GM23338 (cell line): ENCODE data around the gene JARID2. TPM values are rescaled to one million over a fixed set of nuclear protein-coding genes. Genes with fewer than 3 reads are reported as not detected.

Source experiments
- ATAC-seq: fragments of 200-7000 bp; cut with Tn5 transposase; 3 replicates; pipeline ENCODE4 v1.9.1; 2020
- DNase-seq: peaks from one replicate; pipeline ENCODE4 v3.0.0-alpha.2; 2015; ENCODE audit warnings: low spot score
- H2AFZ ChIP-seq: fragments of 200-600 bp; sonication (generic); 2 replicates; pipeline ENCODE4 v1.8.0; 2016; ENCODE audit warnings: antibody characterized with exemption, mild to moderate bottlenecking, moderate library complexity
- H3F3A ChIP-seq: fragments of 200-600 bp; sonication (generic); replicated peaks from 2 replicates; pipeline ENCODE4 v1.8.0; 2017; ENCODE audit warnings: antibody characterized with exemption, mixed run types, low read depth
- H3K27ac ChIP-seq: fragments of 200-600 bp; sonication (generic); 2 replicates; pipeline ENCODE4 v1.6.1; 2016; ENCODE audit warnings: low read depth
- H3K27me3 ChIP-seq: fragments of 200-600 bp; sonication (generic); 2 replicates; pipeline ENCODE4 v1.8.0; 2016; ENCODE audit warnings: mild to moderate bottlenecking, mixed run types, moderate library complexity; ENCODE audit not compliant: insufficient read depth
- H3K36me3 ChIP-seq: fragments of 200-600 bp; sonication (generic); 2 replicates; pipeline ENCODE4 v1.8.0; 2016; ENCODE audit warnings: mild to moderate bottlenecking; ENCODE audit not compliant: insufficient read depth
- H3K4me1 ChIP-seq: fragments of 200-600 bp; sonication (generic); 2 replicates; pipeline ENCODE4 v1.8.0; 2016; ENCODE audit warnings: mild to moderate bottlenecking, moderate library complexity; ENCODE audit not compliant: insufficient read depth
- H3K4me2 ChIP-seq: fragments of 200-600 bp; sonication (generic); 2 replicates; pipeline ENCODE4 v1.7.1; 2017; ENCODE audit warnings: mixed run types
- H3K4me3 ChIP-seq: fragments of 200-600 bp; sonication (generic); 2 replicates; pipeline ENCODE4 v1.6.1; 2016; ENCODE audit warnings: mixed run types
- H3K79me2 ChIP-seq: fragments of 200-600 bp; sonication (generic); replicated peaks from 2 replicates; pipeline ENCODE4 v1.8.0; 2017; ENCODE audit warnings: mild to moderate bottlenecking; ENCODE audit not compliant: insufficient read depth
- H3K9me2 ChIP-seq: fragments of 200-600 bp; sonication (generic); 2 replicates; pipeline ENCODE4 v1.8.0; 2017; ENCODE audit not compliant: insufficient read depth
- H4K20me1 ChIP-seq: fragments of 200-600 bp; sonication (generic); replicated peaks from 2 replicates; pipeline ENCODE4 v1.8.0; 2017; ENCODE audit warnings: mild to moderate bottlenecking; ENCODE audit not compliant: insufficient read depth
- H3K27ac Mint-ChIP-seq: 2 replicates; pipeline ENCODE4 v1.8.0; 2020; ENCODE audit warnings: inconsistent platforms, mild to moderate bottlenecking, moderate library complexity, mixed read lengths
- H3K27me3 Mint-ChIP-seq: 3 replicates; pipeline ENCODE4 v1.8.0; 2022; ENCODE audit warnings: low read depth, mild to moderate bottlenecking, moderate library complexity, mixed read lengths, inconsistent platforms; ENCODE audit not compliant: insufficient read depth, poor library complexity
- H3K36me3 Mint-ChIP-seq: 3 replicates; pipeline ENCODE4 v1.8.0; 2021; ENCODE audit warnings: low read depth, mild to moderate bottlenecking, inconsistent platforms, moderate library complexity, mixed read lengths
- H3K4me1 Mint-ChIP-seq: 3 replicates; pipeline ENCODE4 v1.8.0; 2020; ENCODE audit warnings: mild to moderate bottlenecking, inconsistent platforms, mixed read lengths
- H3K4me3 Mint-ChIP-seq: 3 replicates; pipeline ENCODE4 v1.8.0; 2021; ENCODE audit warnings: moderate library complexity, mild to moderate bottlenecking, inconsistent platforms, mixed read lengths
- H3K9me3 Mint-ChIP-seq: 3 replicates; pipeline ENCODE4 v1.8.0; 2020; ENCODE audit warnings: moderate library complexity, mild to moderate bottlenecking, inconsistent platforms, mixed read lengths
- CREB1 ChIP-seq: fragments of 250-450 bp; sonication (Bioruptor Pico); IDR thresholded peaks from 2 replicates; pipeline ENCODE4 v1.5.0; 2020; ENCODE audit warnings: low read depth, mild to moderate bottlenecking, moderate library complexity
- CTCF ChIP-seq, 2 experiments: fragments of 200-600 bp in 1 of 2; sonication (generic) in 1 of 2; conservative IDR thresholded peaks; 2 replicates each; pipeline versions ENCODE4 v1.5.1 to v1.6.1; 2016 to 2017; ENCODE audit warnings: antibody characterized with exemption in 2 of 2, low read depth in 2 of 2, mild to moderate bottlenecking in 2 of 2, moderate library complexity in 1 of 2
- ETS1 ChIP-seq: IDR thresholded peaks from 2 replicates; pipeline ENCODE4 v1.6.1; 2016; ENCODE audit warnings: antibody characterized with exemption
- EZH2 ChIP-seq: fragments of 200-600 bp; sonication (generic); IDR thresholded peaks from one replicate; pipeline ENCODE4 v1.8.0; 2017; ENCODE audit warnings: antibody characterized with exemption, mild to moderate bottlenecking, low read depth; ENCODE audit not compliant: unreplicated experiment
- JUNB ChIP-seq: IDR thresholded peaks from one replicate; pipeline ENCODE4 v1.6.1; 2016; ENCODE audit warnings: antibody characterized with exemption; ENCODE audit not compliant: unreplicated experiment
- NANOG ChIP-seq: IDR thresholded peaks from 2 replicates; pipeline ENCODE4 v1.6.1; 2016; ENCODE audit warnings: antibody characterized with exemption, borderline replicate concordance
- REST ChIP-seq: IDR thresholded peaks from one replicate; pipeline ENCODE4 v1.6.1; 2018; ENCODE audit warnings: antibody characterized with exemption; ENCODE audit not compliant: unreplicated experiment
- STAT1 ChIP-seq: IDR thresholded peaks from one replicate; pipeline ENCODE4 v1.6.1; 2016; ENCODE audit warnings: antibody characterized with exemption; ENCODE audit not compliant: unreplicated experiment
- ZNF331 ChIP-seq: fragments of 250-450 bp; sonication (Bioruptor Pico); IDR thresholded peaks from 2 replicates; pipeline ENCODE4 v1.5.0; 2020; ENCODE audit warnings: low read depth, mild to moderate bottlenecking, moderate library complexity
- polyA plus RNA-seq: library from polyadenylated mRNA; unstranded; fragments of >200 nt; fragmentation: Nextera tagmentation; extraction: Ambion mirVana; gene quantifications from 2 replicates; pipeline ENCODE4 v1.2.1, GENCODE V29; 2016
- total RNA-seq: library from RNA; depleted of rRNA; stranded (reverse); fragments of >200 nt; shearing (Covaris generic); gene quantifications from 2 replicates; pipeline ENCODE4 v1.2.3, GENCODE V29; 2014

Gene JARID2
- total and polyA plus RNA-seq, 2 experiments from 2014 or later, result 92.8 to 196 TPM

GRCh38 chr6:15368186-15368585 lies 122.3 kb downstream of the JARID2 start (continued):
- no peak for TF ChIP-seq REST
- TF ChIP-seq ETS1, result no peak
- TF ChIP-seq STAT1, result no peak
- TF ChIP-seq NANOG, result no peak
- TF ChIP-seq CREB1 (CRISPR knock-in tag), result no peak
- TF ChIP-seq JUNB, result no peak

GRCh38 chr6:15368873-15369272 lies 123.0 kb downstream of the JARID2 start:
- no peak overlapping the region for H3K27ac ChIP-seq
- TF ChIP-seq JUNB (no peak), EZH2 (no peak), REST (no peak), CTCF (conservative IDR thresholded peaks at IDR 0.05; ENCODE audit: low read depth in 2 of 2) (no peak), CREB1 (CRISPR knock-in tag) (no peak), ZNF331 (CRISPR knock-in tag) (no peak), NANOG (no peak)

More at GRCh38 chr6:15368873-15369272, 123.0 kb downstream of the JARID2 start:
- Histone ChIP-seq H3F3A (peaks cover 16% of the 10 kb centered on the region), H3K9me2 (no peaks in the 10 kb centered on the region), H3K4me3 (no peak overlapping the region), H3K79me2 (peaks cover 100% of the 10 kb centered on the region), H3K27me3 (no peaks in the 10 kb centered on the region), H3K36me3 (peaks cover 3% of the 10 kb centered on the region; the same call in 1 of the 2 replicates), H3K4me2 (peak overlapping the region; percentile 8; the same call in 1 of the 2 replicates), H3K4me1 (peaks cover 95% of the 10 kb centered on the region), H2AFZ (no peak overlapping the region), H4K20me1 (peaks cover 98% of the 10 kb centered on the region)
- H3K36me3 Mint-ChIP-seq, result peaks cover 3% of the 10 kb centered on the region; the same call in 1 of the 3 replicates
- peaks cover 29% of the 10 kb centered on the region for H3K4me1 Mint-ChIP-seq
- H3K4me3 Mint-ChIP-seq, result no peak overlapping the region
- H3K27ac Mint-ChIP-seq, result no peak overlapping the region
- DNase-seq, result no peak
- no peaks in the 10 kb centered on the region for H3K9me3 Mint-ChIP-seq
- ATAC-seq, result no peak
- H3K27me3 Mint-ChIP-seq, result peaks cover 19% of the 10 kb centered on the region
